DND-41 (cell line): ENCODE measurements around the gene THOP1.

ENCODE experiments used
- ATAC-seq: fragments of 200-7000 bp; cut with Tn5 transposase; 3 replicates; pipeline ENCODE4 v1.9.1; 2021; ENCODE audit warnings: low read depth; ENCODE audit not compliant: insufficient read depth
- DNase-seq: peaks from one replicate; pipeline ENCODE4 v3.0.0-alpha.2; 2020
- H2AFZ ChIP-seq: 2 replicates; pipeline ENCODE4 v1.6.0; 2012; ENCODE audit warnings: low read depth, low read length
- H3K27ac ChIP-seq: 2 replicates; pipeline ENCODE4 v1.5.1; 2012; ENCODE audit warnings: low read length, inconsistent platforms
- H3K27me3 ChIP-seq: fragments of 200-600 bp; sonication (generic); 2 replicates; pipeline ENCODE4 v1.6.0; 2012; ENCODE audit warnings: low read length, mild to moderate bottlenecking, inconsistent platforms; ENCODE audit not compliant: insufficient read depth, poor library complexity
- H3K36me3 ChIP-seq: 2 replicates; pipeline ENCODE4 v1.5.1; 2012; ENCODE audit warnings: low read length, inconsistent platforms; ENCODE audit not compliant: insufficient read depth
- H3K4me1 ChIP-seq: 2 replicates; pipeline ENCODE4 v1.5.1; 2012; ENCODE audit warnings: mild to moderate bottlenecking, low read length; ENCODE audit not compliant: insufficient read depth
- H3K4me2 ChIP-seq: 2 replicates; pipeline ENCODE4 v1.6.0; 2012; ENCODE audit warnings: mild to moderate bottlenecking, moderate library complexity, low read length, inconsistent platforms; ENCODE audit not compliant: insufficient read depth
- H3K4me3 ChIP-seq, 2 experiments: fragments of 200-600 bp in 1 of 2; shearing (Covaris generic) in 1 of 2; 2 replicates each; pipeline ENCODE4 v1.5.1; 2012 to 2016; ENCODE audit warnings: inconsistent platforms in 2 of 2, low read length in 2 of 2, mild to moderate bottlenecking in 2 of 2, low read depth in 1 of 2, moderate library complexity in 1 of 2
- H3K79me2 ChIP-seq: 2 replicates; pipeline ENCODE4 v1.6.0; 2012; ENCODE audit warnings: low read length, inconsistent platforms; ENCODE audit not compliant: insufficient read depth
- H3K9ac ChIP-seq: 2 replicates; pipeline ENCODE4 v1.6.0; 2012; ENCODE audit warnings: low read depth, mild to moderate bottlenecking, inconsistent platforms, low read length, moderate library complexity
- H3K9me3 ChIP-seq: 2 replicates; pipeline ENCODE4 v1.5.1; 2012; ENCODE audit warnings: low read length, moderate library complexity, mild to moderate bottlenecking, inconsistent platforms; ENCODE audit not compliant: insufficient read depth, severe bottlenecking
- H4K20me1 ChIP-seq: 2 replicates; pipeline ENCODE4 v1.6.0; 2012; ENCODE audit warnings: low read length; ENCODE audit not compliant: insufficient read depth
- CTCF ChIP-seq: IDR thresholded peaks from 2 replicates; pipeline ENCODE4 v1.5.1; 2012; ENCODE audit warnings: borderline replicate concordance, low read length, moderate library complexity, mild to moderate bottlenecking; ENCODE audit not compliant: poor library complexity, severe bottlenecking; ENCODE audit errors: extremely low read depth
- EZH2 ChIP-seq: IDR thresholded peaks from 3 replicates; pipeline ENCODE4 v1.6.1; 2012; ENCODE audit warnings: borderline replicate concordance, low read depth, mild to moderate bottlenecking, moderate library complexity, low read length, inconsistent platforms; ENCODE audit not compliant: severe bottlenecking

THOP1 gene

GRCh38 chr19:2796659-2797266, 11.5 kb downstream of the THOP1 start:
- Histone ChIP-seq H3K27ac (no peak overlapping the region), H3K9me3 (no peaks in the 10 kb centered on the region), H4K20me1 (peaks cover 18% of the 10 kb centered on the region), H3K79me2 (peaks cover 5% of the 10 kb centered on the region; the same call in 1 of the 2 replicates), H3K4me1 (no peaks in the 10 kb centered on the region), H2AFZ (no peak overlapping the region), H3K36me3 (peaks cover 92% of the 10 kb centered on the region), H3K27me3 (no peaks in the 10 kb centered on the region), H3K4me2 (no peak overlapping the region), H3K4me3 (no peak overlapping the region), H3K9ac (no peak overlapping the region)
- no peak for ATAC-seq
- no peak for DNase-seq
- no peak for TF ChIP-seq CTCF
- no peak for TF ChIP-seq EZH2

- no peak for TF ChIP-seq CTCF
- no peak for TF ChIP-seq EZH2
- DNase-seq (no peak), ATAC-seq (no peak)
- no peaks in the 10 kb centered on the region for H3K4me1 ChIP-seq
- H3K4me3 ChIP-seq: no peak overlapping the region
- H3K36me3 ChIP-seq: peaks cover 90% of the 10 kb centered on the region
- no peak overlapping the region for H3K9ac ChIP-seq
- H2AFZ ChIP-seq: no peak overlapping the region
- H3K27me3 ChIP-seq: no peaks in the 10 kb centered on the region
- H3K4me2 ChIP-seq: no peak overlapping the region
- H3K79me2 ChIP-seq: peaks cover 4% of the 10 kb centered on the region; the same call in 1 of the 2 replicates
- H3K27ac ChIP-seq: no peak overlapping the region
- peaks cover 20% of the 10 kb centered on the region for H4K20me1 ChIP-seq
- H3K9me3 ChIP-seq: no peaks in the 10 kb centered on the region
Observed at GRCh38 chr19:2797280-2797679, 12.0 kb downstream of the THOP1 start.

- H3K4me3 ChIP-seq: no peak overlapping the region
- no peak for TF ChIP-seq EZH2
- DNase-seq (no peak), ATAC-seq (no peak)
- H3K36me3 ChIP-seq: peaks cover 93% of the 10 kb centered on the region
- peaks cover 28% of the 10 kb centered on the region for H4K20me1 ChIP-seq
- no peaks in the 10 kb centered on the region for H3K9me3 ChIP-seq
- no peaks in the 10 kb centered on the region for H3K4me1 ChIP-seq
- no peak overlapping the region for H3K9ac ChIP-seq
- no peak overlapping the region for H3K4me2 ChIP-seq
- no peak overlapping the region for H2AFZ ChIP-seq
- H3K79me2 ChIP-seq: peaks cover 8% of the 10 kb centered on the region; the same call in 1 of the 2 replicates
- no peaks in the 10 kb centered on the region for H3K27me3 ChIP-seq
- no peak overlapping the region for H3K27ac ChIP-seq
Observed at GRCh38 chr19:2798158-2798685, 12.9 kb downstream of the THOP1 start.

GRCh38 chr19:2798733-2799132, 13.4 kb downstream of the THOP1 start:
- H3K27me3 ChIP-seq: no peaks in the 10 kb centered on the region
- H3K79me2 ChIP-seq: peaks cover 8% of the 10 kb centered on the region; the same call in 1 of the 2 replicates
- peaks cover 33% of the 10 kb centered on the region for H4K20me1 ChIP-seq
- H3K9ac ChIP-seq: no peak overlapping the region
- no peak overlapping the region for H3K27ac ChIP-seq
- H3K36me3 ChIP-seq: peaks cover 93% of the 10 kb centered on the region
- DNase-seq (no peak), ATAC-seq (no peak)
- H3K4me1 ChIP-seq: no peaks in the 10 kb centered on the region
- H3K9me3 ChIP-seq: no peaks in the 10 kb centered on the region
- no peak overlapping the region for H3K4me2 ChIP-seq
- H2AFZ ChIP-seq: no peak overlapping the region
- TF ChIP-seq EZH2 (no peak), CTCF (no peak)
- H3K4me3 ChIP-seq: no peak overlapping the region
